Stimulated activated naive CD8-positive, alpha-beta T cell treated with anti-CD3 and anti-CD28 coated beads, Interleukin-15, Interleukin-2, amounts not matched to agents 100 U/mL and 50 U/mL, for 24 hours (primary cell): Measurements from ENCODE around the gene LRRTM4.

Experiments used
- ATAC-seq: fragments of 150-1000 bp; cut with Tn5 transposase; one replicate; pipeline ENCODE4 v1.10.0; 2021
- DNase-seq: peaks from one replicate; pipeline ENCODE4 v3.0.0; 2021

LRRTM4 gene

DNA sequence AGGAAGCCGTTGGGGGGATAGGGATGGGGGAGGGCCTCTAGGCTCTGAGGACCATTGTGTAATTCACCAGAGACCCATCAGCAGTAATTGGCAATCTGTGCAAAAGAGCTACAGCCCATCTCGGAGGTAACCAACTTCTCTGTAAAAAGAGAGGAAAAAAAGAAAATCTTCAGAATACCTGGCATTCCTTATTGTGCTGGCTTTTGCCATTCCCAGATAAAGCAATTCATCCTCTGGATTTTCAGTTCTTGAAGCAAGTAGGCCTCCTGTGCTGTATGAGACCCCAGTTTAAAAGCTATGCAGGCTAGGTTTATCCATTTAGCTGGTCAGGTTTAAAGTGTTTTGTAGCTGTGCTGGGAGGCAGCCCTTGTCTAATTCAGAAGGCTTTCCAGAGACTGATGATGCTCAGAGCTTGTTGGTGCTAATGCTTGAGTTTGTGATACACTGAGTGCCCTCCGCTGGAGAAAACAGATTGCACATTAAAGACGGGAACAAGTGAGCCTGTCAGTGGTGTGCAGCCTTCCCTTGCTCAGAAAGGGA is at the start of gene LRRTM4:
Gene LRRTM4, minus strand, starts transcription at position 446 of the 540 bp plus-strand sequence.
- no peak for ATAC-seq
- no peak for DNase-seq

DNA sequence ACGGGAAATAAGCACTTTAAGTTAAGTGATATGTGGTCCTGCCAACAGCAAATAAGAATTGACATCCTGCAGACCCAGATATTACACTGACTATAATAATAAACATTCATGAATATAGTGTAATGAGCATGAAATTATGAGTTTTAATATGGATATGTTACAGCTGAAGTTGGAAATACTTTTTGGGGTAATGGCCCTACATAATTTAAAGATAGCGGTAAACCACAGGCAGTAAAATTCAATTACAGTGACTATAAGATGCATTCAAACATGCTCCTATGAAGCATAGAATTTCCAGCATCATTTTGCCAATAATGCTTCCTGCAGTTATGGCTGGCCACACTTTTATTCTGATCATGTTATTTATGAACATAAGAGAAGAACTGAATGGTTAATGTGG is 49.4 kb upstream of the LRRTM4 start:
- ATAC-seq (no peak), DNase-seq (no peak)

DNA sequence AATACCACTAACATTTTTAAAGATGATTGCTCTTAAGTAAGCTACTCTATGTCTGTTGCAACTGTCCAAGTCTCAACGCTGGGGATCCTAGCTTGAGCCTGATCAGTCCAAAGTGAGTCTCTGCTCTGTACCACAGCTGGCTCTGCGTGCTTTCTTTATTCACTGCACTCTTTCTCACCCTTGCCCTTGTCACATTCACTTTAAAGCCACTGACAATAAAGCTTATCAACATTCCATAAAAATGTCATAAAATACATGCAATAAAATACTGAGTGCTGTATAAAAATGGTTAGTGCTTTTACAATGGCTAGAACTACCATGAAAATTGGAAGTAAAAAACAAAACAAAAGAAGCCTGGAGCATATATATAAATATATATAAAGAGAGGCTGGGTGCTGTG is 45.5 kb upstream of the LRRTM4 start:
- no peak for DNase-seq
- ATAC-seq = no peak

DNA sequence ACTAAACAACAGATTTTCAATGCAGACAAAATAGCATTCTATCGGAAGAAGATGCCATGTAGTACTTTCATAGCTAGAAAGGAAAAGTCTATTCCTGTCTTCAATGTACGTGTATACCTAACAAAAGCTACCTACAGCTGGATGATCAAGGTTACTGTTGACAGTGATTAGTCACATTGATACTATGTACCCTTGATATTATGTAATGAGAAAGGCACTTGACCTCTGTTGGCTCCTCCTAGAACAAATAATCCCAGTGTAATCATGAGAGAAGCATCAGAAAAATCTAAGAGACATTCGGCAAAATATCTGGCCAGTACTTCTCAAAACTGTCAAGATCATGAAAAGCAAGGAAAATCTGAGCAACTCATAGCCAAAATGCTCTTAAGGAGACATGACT is 44.4 kb upstream of the LRRTM4 start:
- DNase-seq (no peak), ATAC-seq (no peak)

DNA sequence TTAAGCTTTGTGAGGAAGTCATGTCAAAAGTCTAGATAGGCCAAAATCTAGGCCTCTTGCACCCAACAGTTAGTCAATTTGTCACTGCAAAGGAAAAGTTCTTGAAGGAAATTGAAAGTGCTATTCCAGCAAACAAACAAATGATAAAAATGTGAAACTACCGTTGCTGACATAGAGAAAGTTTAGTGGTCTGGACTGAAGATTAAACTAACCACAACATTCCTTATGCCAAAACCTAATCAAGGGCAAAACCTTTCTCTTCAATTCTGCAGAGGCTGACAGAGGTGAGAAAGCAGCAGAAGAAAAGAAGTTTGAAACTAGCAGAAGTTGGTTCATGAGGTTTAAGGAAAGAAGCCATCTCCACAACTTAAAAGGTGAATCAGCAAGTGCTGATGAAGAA is 44.0 kb upstream of the LRRTM4 start:
- ATAC-seq (no peak), DNase-seq (no peak)

DNA sequence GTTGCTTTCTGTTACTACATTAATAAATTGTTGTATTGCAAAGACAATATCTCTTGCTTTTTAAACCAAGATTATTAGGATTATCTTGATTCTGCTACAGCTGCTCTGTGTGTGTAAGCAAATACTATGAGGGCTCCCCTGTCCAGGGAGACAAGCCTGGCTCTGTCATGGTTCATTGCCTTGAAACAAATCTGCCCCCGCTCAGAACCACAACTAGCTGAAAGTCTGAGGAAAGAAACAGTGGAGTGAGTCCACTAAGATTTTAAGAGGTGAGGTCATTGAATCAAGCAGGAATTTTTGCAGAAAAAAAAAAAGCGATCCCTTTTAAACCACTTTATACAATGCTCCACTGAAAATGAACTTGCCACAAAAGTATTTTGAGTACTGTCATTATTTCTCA is 30.8 kb upstream of the LRRTM4 start:
- ATAC-seq (no peak), DNase-seq (no peak)

DNA sequence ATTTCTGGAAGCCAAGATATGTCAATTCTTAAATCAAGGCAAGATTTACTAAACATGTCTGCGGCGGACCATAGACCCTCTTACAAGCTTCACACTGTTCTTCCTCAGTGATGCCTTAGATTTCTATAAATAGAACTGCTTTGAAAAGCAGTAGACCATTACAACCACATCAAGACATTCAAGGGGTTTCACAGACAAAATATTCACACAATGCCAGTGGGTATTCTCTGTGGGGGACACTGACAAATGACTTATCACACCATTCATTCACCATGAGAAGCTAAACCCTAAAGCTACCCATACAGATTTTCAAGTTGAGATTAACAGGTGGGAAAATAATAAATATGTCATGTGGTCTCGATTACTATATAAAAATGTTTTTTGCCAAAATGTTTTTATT is 15.9 kb upstream of the LRRTM4 start:
- DNase-seq = no peak
- ATAC-seq = no peak

DNA sequence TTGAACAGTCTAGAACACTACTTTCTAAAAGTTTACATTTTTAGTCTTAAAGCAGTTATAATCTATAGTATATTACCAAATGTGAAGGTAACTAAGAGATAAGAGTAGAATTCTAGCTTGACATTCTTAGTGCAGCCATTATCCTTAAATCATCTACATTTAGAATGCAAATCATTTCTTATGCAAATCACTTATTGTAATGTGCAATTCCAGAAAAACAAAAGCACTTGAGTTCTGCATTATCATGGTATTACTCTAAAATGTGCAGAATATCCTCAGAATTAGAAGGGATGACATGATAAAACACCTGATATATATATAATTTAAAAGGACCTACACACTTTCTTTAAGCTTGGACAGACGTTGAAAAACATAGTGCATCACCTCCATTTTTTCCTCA is 712 bp upstream of the LRRTM4 start:
- no peak for ATAC-seq
- DNase-seq = no peak

DNA sequence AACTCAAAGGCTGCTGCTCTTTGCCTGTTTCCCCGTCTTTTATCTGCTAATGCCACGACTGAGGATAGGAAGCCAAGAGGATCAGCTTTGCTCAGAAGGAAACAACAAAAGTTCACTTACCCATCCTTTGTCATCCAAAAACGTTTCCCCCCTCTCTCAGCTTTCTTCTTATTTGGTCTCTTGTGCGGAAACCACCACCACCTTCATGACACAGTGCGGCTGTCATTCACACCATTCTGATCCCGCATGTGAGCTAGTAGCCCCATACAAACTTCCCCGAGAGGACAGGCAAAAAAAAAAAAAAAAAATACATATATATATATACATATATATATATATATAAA is 656 bp downstream of the LRRTM4 start:
- ATAC-seq = no peak

DNA sequence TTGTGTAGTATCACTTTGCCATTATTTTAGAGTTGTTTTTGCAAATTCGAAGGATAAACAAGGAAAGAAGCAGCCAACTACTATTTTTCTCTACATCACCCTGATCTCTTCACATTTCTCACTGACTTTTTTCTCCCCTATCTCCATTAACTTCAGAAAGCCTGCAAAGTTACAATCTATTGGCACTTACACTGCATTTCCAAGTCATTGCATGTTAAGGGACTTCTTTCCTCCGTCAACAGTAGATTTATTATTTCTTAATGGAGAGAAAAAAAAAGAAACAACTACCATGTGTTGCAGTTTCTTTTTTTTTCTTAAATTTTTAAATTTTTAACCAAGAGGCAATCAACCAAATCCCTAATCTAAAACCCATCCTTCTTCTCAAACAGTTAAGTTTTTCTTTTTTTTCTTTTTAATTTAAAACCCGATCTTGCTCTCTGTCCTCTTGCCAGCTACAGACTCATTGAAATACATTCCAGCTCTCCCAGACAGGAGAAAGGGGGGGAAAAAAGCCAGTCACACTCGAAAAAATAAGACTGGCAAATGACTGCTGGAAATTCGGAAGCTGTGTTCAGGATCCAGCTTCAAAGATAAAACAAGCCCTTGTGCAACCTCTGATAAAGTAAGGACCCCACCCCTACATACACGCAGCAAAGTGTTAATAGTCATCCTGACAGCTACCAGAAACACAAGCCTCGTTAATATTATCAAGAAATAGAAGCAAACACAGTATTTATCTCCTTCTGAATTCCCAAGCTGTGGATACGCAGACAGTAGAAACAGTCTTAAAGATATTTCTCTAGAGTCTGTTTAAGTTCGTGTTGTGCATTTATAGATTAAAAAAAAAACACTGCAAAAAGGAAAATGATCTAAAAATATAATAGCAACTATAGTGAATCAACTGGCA is 1.3 kb downstream of the LRRTM4 start:
- DNase-seq (no peak), ATAC-seq (no peak)

More for the DNA sequence above, 656 bp downstream of the LRRTM4 start:
- no peak for DNase-seq

DNA sequence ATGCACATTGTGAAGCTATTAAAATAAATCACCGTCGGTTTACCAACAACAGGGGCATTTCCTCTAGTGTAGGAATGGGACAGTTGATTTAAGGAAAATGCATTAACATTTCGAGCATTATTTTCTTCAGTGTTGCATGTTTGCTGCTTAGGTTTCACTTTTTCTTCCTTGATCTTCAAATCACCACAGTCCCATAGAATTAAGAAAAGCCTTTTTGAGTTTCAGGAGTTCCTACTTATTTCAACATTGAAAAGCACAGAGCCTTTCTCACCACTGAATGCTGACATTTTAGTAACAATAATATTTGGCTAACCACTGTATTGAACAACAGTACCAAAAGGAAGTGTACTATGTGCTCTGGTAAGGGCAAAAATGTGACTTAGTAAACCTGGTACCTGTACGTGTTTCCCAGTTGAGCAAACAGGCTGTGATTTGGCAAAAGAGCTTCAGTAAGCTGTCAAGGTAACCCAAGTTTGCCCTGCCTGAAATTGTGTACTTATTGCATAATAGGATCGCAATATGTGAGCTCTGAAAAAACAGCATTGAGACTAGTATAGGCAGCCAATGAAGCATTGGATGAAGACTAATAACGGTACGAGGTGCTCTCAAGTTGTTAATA is 2.2 kb downstream of the LRRTM4 start:
- ATAC-seq (no peak), DNase-seq (no peak)

DNA sequence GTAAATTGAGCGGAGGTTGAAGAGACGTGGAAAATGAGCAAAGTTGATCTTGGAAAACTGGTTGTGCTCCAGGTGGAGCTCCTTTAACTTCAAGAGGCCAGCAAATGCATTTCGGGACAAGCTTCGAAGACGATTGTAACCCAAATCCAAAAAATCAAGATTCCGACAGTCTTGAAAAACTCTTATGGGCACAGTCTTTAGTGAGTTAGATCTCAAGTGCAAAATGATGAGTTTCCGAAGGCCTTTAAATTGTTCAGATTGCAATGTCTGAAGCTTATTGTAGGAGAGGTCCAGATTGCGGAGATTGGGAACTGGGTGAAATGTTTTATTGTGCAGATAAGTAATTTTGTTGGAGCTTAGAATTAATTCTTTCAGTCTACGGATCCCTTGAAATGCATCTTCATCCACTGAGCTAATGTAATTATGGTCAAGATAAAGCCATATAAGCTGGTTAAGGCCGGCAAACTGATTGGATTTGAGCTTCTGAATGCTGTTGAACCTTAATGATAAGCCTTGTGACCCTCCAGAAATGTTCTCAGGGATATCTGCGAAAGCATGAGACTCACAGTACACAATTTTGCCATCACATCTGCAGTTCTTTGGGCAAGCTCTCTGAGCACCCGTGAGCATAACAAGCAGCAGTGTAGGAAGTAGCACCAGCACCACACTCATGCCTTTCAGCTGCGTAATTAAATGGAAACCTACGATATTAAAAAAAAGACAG is 2.9 kb downstream of the LRRTM4 start:
- DNase-seq = no peak
- ATAC-seq = no peak

DNA sequence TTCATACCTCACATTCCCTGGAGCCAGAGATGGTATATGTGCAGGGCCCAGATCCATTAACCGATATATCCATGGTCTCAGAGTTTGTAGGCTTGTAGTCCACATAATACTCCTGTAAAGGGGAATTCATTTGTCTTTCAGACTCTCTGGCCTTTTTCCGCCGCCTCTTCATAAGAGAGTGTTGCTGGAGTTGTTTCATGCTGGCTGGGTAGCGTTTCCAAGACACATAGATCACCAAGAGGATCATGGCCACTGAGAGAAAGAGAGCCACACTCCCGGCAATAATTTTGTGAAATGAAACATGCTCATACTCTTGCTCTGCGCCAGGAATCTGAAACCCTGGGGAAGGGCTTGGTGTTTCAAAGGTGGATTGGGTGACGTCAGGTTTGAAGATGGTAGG is 3.9 kb downstream of the LRRTM4 start:
- no peak for ATAC-seq
- no peak for DNase-seq

DNA sequence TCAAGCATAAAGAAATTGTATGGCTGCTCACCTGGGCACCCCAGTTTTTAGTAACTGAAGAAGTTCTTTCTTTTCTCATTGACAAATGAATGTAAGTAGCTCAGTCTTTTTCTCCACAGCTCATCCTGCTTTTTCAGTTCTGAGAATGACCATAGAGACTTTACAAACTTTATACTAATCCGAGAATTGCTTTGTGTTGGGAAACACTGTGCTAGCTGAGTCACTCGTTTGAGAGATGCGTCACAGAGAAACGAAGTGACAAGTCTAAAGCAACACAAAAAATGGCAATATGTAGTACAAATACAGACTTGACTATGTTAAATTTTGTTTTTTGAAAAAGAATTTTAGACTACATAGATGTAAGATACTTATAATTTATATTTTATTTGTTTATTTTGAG is 9.0 kb downstream of the LRRTM4 start:
- no peak for DNase-seq

DNA sequence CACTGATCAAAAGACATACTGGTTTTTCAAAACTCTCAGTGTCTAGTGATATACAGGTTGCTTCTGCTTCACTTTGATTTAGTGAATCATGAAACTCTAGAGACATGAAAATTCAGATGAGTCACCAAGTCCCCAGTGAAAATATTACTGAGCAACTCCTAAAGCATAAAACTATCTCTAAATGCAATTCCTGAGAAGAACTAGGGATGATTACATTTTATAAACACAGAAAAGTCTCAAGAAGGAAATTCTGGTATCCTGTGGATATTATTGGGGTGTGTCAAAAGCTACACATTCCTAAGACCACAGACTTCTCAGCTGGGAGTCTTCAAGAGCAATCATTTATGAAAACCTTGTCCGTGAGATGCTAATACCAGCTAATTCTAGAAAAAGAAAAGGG is 9.7 kb downstream of the LRRTM4 start:
- no peak for DNase-seq

More for the DNA sequence above, 9.0 kb downstream of the LRRTM4 start:
- no peak for ATAC-seq

DNA sequence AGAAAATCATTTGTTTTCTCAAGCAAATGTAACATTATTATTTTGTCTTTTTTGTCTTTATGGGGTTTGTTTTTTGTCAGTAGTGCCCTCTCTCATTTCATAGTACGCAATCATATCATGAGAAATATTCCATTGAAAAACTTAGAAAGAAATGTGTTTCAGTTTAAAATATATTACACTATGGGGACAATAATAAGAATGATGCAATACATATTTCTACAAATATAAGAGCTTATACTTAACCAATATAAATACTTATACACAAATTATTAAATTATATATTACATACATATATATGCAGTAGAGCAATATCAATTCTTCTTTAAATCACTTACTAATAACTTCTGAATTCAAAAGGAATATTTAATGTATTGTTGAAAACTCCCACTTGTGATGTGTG is 13.7 kb downstream of the LRRTM4 start:
- no peak for ATAC-seq
- no peak for DNase-seq

More for the DNA sequence above, 9.7 kb downstream of the LRRTM4 start:
- no peak for ATAC-seq

DNA sequence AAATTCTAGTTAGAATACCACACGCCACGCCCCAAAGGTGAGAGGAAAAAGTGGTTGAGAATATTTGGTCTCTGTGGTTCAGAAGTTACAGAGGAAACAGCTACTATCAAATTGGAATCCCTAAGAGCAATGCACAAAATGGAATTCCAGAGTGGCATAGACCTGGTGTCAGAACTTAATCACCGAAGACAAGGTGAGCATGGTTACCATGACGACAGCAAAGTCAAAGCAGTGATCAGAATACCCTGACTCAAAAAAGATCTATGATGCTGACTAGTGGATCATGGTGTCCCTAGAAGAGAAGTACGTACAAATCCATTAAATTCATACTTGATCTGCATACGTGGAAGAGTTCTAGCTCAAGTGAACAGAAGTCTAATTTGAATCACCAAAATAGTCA is 14.5 kb downstream of the LRRTM4 start:
- ATAC-seq = no peak
- no peak for DNase-seq

DNA sequence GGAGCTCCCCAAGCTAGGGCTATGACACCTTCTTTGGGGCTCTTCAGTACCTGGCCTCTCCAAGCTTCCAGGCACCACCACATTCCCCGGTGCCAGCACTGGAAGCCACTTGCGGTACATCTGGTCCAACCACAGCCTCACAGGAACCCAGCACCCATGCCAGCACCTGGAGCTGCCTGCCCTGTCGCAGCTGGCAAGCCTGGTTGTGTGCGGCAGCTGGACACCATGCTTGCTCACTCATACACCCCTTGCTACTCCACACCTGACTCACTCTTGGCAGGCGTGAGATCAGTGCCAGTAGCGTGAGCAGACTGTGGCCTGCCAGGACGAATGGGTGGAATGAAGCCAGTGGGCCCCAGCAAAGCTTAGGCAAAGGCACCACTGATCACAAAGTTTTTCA is 34.0 kb downstream of the LRRTM4 start:
- DNase-seq (no peak), ATAC-seq (no peak)

DNA sequence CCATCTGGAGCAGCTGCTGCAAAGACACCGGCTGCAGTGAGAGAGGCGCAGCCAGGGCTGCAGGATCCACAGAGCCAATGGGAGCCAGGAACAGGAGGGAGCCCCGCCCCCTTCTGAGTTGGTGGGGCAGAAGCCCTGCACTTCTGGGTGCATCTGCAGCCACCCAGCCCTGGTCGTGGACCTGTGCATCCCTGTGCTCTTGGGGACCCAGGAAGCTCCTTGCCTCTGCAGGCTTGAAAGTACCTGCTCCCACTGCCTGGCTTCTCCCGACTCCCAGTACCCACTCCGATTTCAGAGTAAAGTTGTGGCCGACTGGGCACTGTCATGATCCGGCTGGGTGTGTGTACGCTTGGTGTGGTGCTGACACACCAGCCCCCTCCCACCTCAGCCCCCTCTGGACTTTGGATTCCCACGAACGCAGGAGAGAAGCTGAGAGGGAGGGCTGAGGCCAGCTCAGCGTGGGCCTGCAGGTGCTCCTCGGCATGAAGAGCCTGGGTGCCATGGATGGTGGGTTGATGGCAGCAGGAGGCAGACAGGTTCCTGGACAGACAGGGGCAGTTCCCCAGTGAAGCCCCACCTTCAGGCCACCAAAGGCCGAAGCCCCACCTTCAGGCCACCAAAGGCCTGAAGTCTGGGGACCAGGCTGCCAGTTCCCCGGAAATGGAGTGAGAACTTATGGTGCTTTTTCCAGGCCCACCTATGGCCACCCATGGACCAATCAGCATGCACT is 34.9 kb downstream of the LRRTM4 start:
- ATAC-seq = no peak
- DNase-seq = no peak

DNA sequence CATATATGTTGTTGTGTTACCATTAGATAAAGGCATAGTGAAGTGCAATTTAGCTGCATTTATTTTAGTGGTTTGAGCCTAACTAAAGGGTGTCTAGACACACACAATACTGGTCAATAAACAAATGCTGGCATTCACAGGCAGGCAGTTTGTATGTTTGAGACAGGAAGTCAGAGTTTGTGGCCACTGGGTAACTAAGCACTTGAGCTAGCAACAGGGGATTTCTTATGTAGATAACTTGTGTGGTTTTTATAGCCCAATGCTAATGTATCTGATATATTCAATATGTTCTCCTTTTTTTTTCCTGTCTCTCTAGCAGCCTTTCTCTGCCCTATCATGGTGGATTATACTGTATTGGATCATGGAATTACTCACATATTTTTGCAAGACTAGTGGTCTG is 38.1 kb downstream of the LRRTM4 start:
- no peak for DNase-seq
- ATAC-seq = no peak

DNA sequence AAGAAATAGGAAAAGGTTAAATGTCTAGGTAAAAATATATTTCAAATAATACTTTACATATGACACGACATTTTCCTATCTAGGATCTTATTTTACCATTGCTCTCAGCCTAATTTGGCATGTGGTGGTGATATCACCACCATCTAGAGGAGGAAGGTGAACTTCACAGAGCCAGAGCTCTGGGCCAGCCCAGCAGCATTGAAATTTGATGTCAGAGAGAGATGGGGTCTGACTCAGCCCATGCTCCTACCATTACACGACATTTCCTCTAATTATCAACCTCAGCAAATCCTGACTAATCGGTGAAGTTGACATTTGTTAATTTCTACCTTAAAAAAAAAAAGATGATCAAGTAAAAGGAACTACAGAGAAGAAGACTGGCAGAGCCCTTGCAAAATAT is 42.3 kb downstream of the LRRTM4 start:
- ATAC-seq (no peak), DNase-seq (no peak)

DNA sequence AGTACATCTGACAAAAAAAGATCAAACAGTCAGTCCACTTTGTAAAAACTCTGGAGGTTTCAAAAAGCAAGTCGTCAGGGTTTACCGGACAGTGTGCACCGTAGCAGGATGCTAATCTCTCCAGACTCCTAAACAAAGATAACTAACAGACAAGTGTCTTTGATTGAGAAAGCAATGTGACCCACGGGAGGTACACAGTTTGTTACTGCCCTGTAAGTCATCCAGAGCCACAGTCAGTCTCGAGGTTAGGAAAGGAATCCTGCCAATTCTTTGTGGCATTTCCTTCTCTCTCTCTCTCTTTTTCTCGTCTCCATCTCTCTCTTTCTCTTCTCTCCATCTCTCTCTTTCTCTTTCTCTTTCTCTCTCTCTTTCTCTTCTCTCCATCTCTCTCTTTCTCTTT is 42.8 kb downstream of the LRRTM4 start:
- ATAC-seq (no peak), DNase-seq (no peak)
